Smooth muscle cell of the brain vasculature (primary cell): Measurements from ENCODE around the gene IL17REL.

Experiments
- DNase-seq: peaks from one replicate; pipeline ENCODE4 v3.0.0-alpha.2; 2012; ENCODE audit warnings: low read depth, low spot score

IL17REL gene

GRCh38 chr22:50012211-50013181 lies at the start of gene IL17REL:
IL17REL (minus strand) TSS chr22:50012765; CDS start chr22:50012646, 119 bp downstream.
- no peak for DNase-seq

- no peak for DNase-seq
Measured at GRCh38 chr22:50061824-50062355, 49.3 kb upstream of the IL17REL start.

- DNase-seq, result no peak
Measured at GRCh38 chr22:50061141-50061823, 48.7 kb upstream of the IL17REL start.

DNA sequence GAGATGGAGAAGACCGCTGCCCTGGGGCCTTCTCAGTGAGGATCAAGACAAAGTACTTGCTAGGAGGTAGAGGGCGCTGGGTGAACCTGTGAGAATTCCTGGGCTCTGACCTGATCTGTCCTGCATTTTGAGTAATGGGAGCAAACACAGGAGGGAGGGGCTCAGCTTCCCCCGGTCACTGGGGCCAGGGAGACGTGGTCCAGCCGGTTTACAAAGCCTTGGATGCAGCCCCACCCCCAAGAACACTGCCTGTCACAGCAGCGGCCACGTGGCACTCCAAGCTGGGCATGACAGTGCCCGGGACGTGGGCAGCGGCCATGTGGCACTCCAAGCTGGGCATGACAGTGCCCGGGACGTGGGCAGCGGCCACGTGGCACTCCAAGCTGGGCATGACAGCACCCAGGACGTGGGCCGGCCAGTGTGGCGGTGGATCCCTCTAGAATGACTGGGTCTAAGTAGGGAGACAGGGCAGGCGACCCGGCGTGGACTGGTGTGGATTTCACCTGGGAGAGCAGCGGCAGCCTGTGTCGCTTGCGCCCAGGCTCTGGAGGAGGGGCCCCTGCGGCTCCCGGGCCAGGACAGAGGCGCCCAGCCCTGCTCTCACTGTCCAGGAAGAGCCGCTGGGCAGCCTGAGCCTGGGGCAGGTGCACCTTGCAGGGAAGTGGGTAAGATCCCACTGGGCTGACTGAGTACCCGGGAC lies 48.0 kb upstream of the IL17REL start:
- DNase-seq, result no peak

- no peak for DNase-seq
Measured at GRCh38 chr22:50059881-50060262, 47.3 kb upstream of the IL17REL start.

DNA sequence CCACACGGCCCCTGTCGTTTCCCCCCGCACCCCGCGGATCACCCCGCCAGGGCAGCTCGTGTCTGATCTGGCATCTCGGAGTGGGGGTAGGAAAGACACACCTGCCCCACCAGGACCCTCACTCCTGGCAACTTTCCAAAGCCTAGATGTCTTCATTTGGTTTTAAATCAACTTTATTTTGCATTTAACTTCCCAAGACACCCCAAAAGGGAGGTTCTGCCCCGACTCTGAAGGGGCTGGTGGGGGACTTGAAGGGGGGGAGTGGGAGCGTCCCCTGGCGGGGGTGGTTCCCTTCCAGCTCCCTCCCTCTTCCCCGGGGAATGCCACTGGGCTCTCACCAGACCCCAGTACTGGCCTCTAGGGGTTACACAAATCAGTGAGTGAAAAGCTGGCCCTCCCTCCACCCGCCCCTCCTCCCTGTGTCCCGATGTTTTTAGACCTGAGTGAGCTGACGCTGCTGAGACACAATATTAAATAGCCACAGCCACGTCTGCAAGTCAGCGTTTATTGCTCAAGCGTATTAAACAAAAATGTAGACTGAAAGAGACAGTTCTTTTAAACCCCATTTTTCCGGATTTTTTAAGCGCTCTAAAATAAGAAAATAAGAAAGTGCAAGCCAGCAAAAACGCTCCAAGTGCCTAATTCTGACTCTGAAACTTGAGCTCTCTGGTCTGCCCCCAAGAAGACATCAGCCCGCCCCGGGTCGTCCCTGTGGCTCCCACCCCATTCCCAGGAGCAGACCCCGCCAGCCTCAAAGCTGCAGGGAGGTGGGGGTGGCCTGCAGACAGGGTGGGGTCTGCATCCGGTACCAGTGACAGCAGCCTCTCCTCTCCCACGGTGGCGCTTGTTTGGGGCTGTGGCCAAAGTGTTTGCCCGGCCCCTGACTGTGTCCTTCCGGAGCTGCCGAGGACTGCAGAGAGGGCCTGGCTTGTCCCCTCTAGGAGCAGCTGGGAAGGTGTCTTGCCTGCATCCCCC lies 46.6 kb upstream of the IL17REL start:
- DNase-seq, result no peak

DNA sequence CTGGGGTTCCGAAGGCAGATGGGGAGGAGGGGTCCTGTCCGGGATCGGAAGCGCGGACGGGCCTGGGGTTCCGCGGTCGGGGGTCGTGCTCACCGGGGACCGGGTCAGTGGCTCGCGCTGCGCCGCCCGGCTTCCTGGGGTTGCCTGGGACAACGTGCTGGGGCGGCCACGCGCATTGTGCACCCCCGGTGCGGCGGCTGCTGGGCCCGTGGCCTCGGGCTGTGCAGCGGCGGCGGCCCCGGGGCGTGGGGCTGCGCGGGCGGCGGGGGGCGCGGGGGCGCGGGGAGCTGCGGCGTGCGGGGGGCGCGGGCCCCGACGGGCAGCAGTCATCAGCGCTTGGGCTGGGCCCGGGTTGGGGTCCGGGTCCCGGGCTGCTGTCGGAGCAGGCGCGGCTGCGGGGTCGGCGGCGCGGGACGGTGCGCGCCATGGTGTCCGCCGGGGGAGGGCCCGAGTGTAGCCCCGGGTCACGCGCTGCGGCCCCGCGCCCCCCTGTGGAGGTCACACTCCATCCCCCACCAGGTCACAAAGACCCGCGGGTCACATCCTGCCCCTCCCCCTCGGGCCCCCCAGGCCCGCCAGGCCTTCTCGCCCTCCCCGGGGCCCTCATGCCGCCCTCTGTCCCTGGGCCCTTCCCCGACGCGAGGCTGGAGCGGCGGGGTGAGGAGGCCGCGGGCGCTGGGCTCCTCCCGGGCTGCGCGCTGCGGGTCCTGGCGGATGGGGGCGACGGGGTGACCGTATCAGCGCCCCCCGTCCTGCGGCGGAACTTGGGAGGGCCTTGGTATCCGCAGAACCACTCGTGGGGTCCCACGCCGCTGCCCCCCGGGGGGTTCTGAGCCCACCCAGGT lies 45.7 kb upstream of the IL17REL start, which contains the start of gene TTLL8:
Gene TTLL8, minus strand, starts transcription at position 238 of the 845 bp plus-strand sequence.
- DNase-seq, result no peak

- DNase-seq, result no peak
Measured at GRCh38 chr22:50057278-50058060, 44.9 kb upstream of the IL17REL start.

DNA sequence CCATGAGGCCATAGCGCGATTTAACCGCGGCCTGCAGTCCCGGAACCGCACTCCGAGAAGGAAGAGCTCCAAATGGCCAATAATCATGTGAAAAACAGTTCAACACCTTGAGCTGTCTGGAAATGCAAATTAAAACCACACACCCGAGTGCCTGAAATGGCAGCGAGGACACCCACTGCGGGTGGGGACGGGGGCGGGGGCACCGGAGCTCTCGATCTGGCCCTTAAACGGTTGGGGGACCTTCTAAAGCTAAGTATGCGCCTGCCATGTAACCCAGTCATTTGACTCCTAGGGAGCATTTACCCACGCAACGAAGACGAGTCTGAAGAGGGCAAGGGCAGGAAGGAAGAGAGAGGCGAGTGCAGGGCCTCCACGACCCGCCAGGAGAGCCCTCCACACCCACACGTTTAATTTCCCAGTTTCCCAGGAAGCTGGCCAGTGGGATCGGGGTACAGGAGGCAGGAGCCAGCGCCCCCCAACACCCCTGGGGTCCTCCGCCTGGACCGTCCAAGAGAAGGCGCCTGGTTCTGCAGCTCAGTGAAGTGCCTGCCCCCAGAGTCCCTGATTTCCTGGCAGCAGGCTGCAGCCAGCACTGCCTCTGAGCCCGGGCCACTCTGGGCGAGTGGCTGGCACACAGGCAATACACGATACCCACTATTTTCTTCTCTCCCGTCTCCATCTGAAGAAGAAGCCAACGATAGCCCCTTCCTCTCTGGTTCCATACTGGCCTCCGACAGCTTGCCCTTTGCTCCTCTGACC lies 43.8 kb upstream of the IL17REL start:
- DNase-seq, result no peak

- DNase-seq, result no peak
Measured at GRCh38 chr22:50053861-50054260, 41.3 kb upstream of the IL17REL start.

- no peak for DNase-seq
Measured at GRCh38 chr22:50051930-50052329, 39.4 kb upstream of the IL17REL start.

DNA sequence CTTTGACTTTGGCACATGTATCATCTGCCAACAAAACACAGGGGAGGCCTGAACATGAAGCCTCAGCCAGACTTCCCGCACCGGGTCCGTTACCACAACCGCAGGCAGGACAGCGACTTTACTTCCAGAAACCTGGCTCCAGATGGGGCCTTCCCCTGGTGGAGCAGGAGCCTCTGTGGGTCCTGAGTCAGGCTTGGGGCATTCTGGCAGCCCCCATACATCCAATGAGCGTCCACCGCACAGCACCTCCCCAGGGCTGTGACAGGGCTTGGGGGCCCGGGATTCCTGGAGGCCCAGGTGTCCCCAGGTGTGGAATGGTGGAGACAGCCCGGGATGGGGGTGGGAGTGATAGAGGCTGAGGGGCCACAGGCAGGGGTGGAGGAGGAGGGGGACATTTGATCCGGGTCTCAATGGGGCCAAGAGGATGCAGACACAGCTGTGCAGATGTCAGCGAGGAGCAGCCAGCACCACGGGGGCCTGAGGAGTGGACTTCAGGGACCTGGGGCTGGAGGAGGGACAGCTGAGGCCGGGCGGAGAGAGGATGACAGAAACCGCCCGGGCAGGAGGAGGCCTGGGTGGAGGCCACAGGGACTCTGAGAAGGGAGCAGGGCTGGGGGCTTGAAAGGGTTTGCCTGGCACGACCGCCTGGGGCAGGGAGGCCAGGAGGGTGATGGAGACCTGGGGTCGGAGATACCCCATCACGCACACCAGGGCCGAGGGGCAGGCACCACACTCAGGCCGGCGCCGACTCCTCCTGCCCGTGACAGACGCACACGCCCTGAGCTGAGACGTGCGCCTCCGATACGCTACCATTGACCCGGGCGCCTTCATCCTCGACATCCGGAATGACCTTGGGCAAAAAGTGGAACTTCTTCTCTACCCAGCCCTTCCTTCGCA lies 37.0 kb upstream of the IL17REL start:
- DNase-seq, result no peak

- DNase-seq, result no peak
Measured at GRCh38 chr22:50048836-50049235, 36.3 kb upstream of the IL17REL start.

GRCh38 chr22:50048061-50048765 lies 35.6 kb upstream of the IL17REL start:
- no peak for DNase-seq

DNA sequence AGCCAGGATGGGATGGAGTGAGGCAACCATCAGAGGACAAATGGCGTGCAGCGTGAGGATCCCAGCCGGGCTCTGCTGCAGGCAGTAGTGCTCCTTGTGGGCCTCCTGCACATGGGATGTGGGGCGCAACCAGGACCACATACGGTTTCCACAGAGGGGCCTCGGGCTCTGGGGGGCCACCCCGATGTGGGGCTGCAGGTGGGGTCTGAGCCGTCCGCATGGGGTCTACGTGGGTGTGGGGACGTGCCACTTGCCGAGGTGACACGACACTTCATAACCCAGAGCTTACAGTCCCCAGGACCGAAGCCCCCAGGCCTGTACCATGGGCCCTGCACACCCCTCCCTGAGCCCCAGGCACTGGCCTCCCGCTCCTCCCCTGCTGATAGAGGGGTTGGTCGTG lies 34.8 kb upstream of the IL17REL start:
- DNase-seq, result no peak

DNA sequence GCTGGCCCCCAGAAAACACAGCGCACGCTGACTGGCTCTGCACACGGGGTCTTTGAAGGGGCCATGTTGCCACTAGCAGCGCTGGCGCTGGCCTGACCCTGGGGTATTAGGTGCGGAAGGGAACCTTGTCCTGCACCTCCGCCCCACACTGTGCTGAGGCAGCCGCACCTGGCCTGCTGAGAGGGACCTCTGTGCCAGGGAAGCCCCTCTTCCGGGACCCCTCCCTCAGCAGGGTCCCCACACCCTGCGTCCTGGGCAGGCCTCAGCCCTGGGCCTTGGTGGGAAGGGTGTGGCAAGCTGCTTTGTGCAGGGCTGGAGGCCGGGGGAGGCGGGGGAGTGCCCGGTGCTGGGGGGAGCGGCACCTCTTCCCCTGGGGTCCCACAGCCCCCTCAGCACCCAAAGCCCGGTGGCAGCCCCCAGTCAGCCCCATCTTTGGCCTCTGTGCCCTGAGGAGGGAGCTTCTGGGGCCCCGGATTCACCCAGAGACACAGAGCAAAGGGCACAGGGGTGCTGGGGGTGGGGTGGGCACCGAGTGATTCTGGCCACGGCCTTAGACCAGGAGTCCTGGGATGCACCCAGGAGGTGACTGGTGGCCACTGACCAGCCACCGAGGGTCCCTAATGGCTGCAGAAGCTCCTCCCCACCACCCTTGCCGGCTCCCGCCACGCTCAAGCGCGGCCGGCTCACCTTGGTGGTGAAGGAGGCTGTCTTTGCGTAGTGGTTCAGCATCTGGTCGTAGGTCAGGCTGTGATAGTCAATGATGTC lies 34.1 kb upstream of the IL17REL start:
- no peak for DNase-seq
